NAMALWA (cell line): Measurements from ENCODE around the gene ANAPC16.
"Not testable (repeated sequence)": the region's sequence is repeated elsewhere in the genome, so short reads cannot be mapped to it uniquely, and the experiment has no call there.

Experiments used
- DNase-seq: peaks from one replicate; pipeline ENCODE4 v3.0.0-alpha.2; 2015; ENCODE audit warnings: low spot score

Gene ANAPC16

GRCh38 chr10:72211832-72212231 is 4.0 kb upstream of the ANAPC16 start:
- DNase-seq = not testable (repeated sequence)

- DNase-seq = peak; percentile 75
These were observed 2.5 kb downstream of the ANAPC16 start for GRCh38 chr10:72218325-72218724.

- no peak for DNase-seq
These were observed 2.9 kb downstream of the ANAPC16 start for GRCh38 chr10:72218726-72219125.

GRCh38 chr10:72219235-72219814 is 3.5 kb downstream of the ANAPC16 start:
- peak; percentile 6 for DNase-seq

- DNase-seq = no peak
These were observed 4.8 kb downstream of the ANAPC16 start for GRCh38 chr10:72220637-72221036.

GRCh38 chr10:72221278-72221677 is 5.5 kb downstream of the ANAPC16 start:
- no peak for DNase-seq

GRCh38 chr10:72223743-72224101 is 7.9 kb downstream of the ANAPC16 start:
- DNase-seq = no peak

GRCh38 chr10:72224191-72224590 is 8.4 kb downstream of the ANAPC16 start:
- DNase-seq = not testable (repeated sequence)

- DNase-seq = no peak
These were observed 10.7 kb downstream of the ANAPC16 start for GRCh38 chr10:72226418-72227027.

- no peak for DNase-seq
These were observed 12.0 kb downstream of the ANAPC16 start for GRCh38 chr10:72227826-72228225.

- no peak for DNase-seq
These were observed 12.5 kb downstream of the ANAPC16 start for GRCh38 chr10:72228318-72228751.

GRCh38 chr10:72229261-72230251 is 13.7 kb downstream of the ANAPC16 start:
- no peak for DNase-seq

- no peak for DNase-seq
These were observed 17.8 kb downstream of the ANAPC16 start for GRCh38 chr10:72233621-72234020.

- DNase-seq = no peak
These were observed 18.8 kb downstream of the ANAPC16 start for GRCh38 chr10:72234560-72235095.

- no peak for DNase-seq
These were observed 19.9 kb downstream of the ANAPC16 start for GRCh38 chr10:72235544-72236279.

- no peak for DNase-seq
These were observed 22.8 kb downstream of the ANAPC16 start for GRCh38 chr10:72238392-72239175.

GRCh38 chr10:72239409-72239808 is 23.6 kb downstream of the ANAPC16 start:
- no peak for DNase-seq

GRCh38 chr10:72240371-72240770 is 24.6 kb downstream of the ANAPC16 start:
- no peak for DNase-seq

- DNase-seq = no peak
These were observed 26.0 kb downstream of the ANAPC16 start for GRCh38 chr10:72241691-72242252.

GRCh38 chr10:72242675-72243074 is 26.9 kb downstream of the ANAPC16 start:
- no peak for DNase-seq
